Ishikawa (cell line): Measurements from ENCODE around the gene WNT5B.
A peak's percentile ranks its signal among the peaks of the same experiment; 100 is the strongest.

Source experiments
- CEBPB ChIP-seq: IDR thresholded peaks from 2 replicates; pipeline ENCODE4 v1.6.1; 2012
- CREB1 ChIP-seq: IDR thresholded peaks from 2 replicates; pipeline ENCODE4 v1.6.1; 2012; ENCODE audit warnings: low read depth
- EGR1 ChIP-seq: IDR thresholded peaks from 2 replicates; pipeline ENCODE4 v1.6.1; 2012
- EP300 ChIP-seq: IDR thresholded peaks from 2 replicates; pipeline ENCODE4 v1.6.1; 2012; ENCODE audit warnings: borderline replicate concordance
- FOXM1 ChIP-seq: IDR thresholded peaks from 2 replicates; pipeline ENCODE4 v1.6.1; 2012; ENCODE audit warnings: low read depth, borderline replicate concordance
- MAX ChIP-seq: IDR thresholded peaks from 2 replicates; pipeline ENCODE4 v1.6.1; 2012
- NFIC ChIP-seq: IDR thresholded peaks from 2 replicates; pipeline ENCODE4 v1.6.1; 2012
- RAD21 ChIP-seq: IDR thresholded peaks from 2 replicates; pipeline ENCODE4 v1.6.1; 2012; ENCODE audit warnings: low read depth
- REST ChIP-seq: IDR thresholded peaks from 2 replicates; pipeline ENCODE4 v1.6.1; 2012; ENCODE audit warnings: low read depth, mild to moderate bottlenecking
- TAF1 ChIP-seq: IDR thresholded peaks from 2 replicates; pipeline ENCODE4 v1.6.1; 2012; ENCODE audit warnings: low read depth, mild to moderate bottlenecking
- TCF12 ChIP-seq: IDR thresholded peaks from 2 replicates; pipeline ENCODE4 v1.6.1; 2012; ENCODE audit warnings: low read depth
- TEAD4 ChIP-seq: IDR thresholded peaks from 2 replicates; pipeline ENCODE4 v1.6.1; 2012
- USF1 ChIP-seq: IDR thresholded peaks from 2 replicates; pipeline ENCODE4 v1.6.1; 2012
- YY1 ChIP-seq: IDR thresholded peaks from 2 replicates; pipeline ENCODE4 v1.6.1; 2012; ENCODE audit warnings: low read depth
- ZBTB7A ChIP-seq: IDR thresholded peaks from 2 replicates; pipeline ENCODE4 v1.6.1; 2012; ENCODE audit warnings: low read depth

WNT5B gene

GRCh38 chr12:1582709-1583050 is 46.4 kb upstream of the WNT5B start:
- TF ChIP-seq ZBTB7A (no peak), USF1 (no peak), MAX (no peak), EP300 (no peak), TEAD4 (no peak), CREB1 (no peak), FOXM1 (no peak), REST (no peak), EGR1 (no peak), NFIC (no peak), TAF1 (no peak)

- TF ChIP-seq EP300 (no peak), FOXM1 (no peak), CEBPB (0 out of 2 replicates have a peak, but pooled peaks have one; percentile 45), CREB1 (no peak), ZBTB7A (no peak), REST (no peak), RAD21 (peak; percentile 98)
These were observed 45.5 kb upstream of the WNT5B start for GRCh38 chr12:1583421-1584078.

- no peak for TF ChIP-seq RAD21
- no peak for TF ChIP-seq CEBPB
- no peak for TF ChIP-seq EGR1
- no peak for TF ChIP-seq TCF12
- TF ChIP-seq FOXM1 = no peak
- TF ChIP-seq REST = no peak
- no peak for TF ChIP-seq EP300
These were observed 44.7 kb upstream of the WNT5B start for GRCh38 chr12:1584326-1584725.

- TF ChIP-seq CEBPB (no peak), FOXM1 (no peak)
These were observed 41.0 kb upstream of the WNT5B start for GRCh38 chr12:1587927-1588574.

- TF ChIP-seq ZBTB7A (no peak), YY1 (no peak), RAD21 (no peak), TEAD4 (no peak), TAF1 (no peak), CREB1 (no peak), EGR1 (no peak), USF1 (no peak), EP300 (no peak), CEBPB (no peak), NFIC (no peak), REST (no peak)
These were observed 40.5 kb upstream of the WNT5B start for GRCh38 chr12:1588575-1588947.
